GM13977 (cell line): ENCODE measurements around the gene PDP2.

Experiments used
- DNase-seq: peaks from one replicate; pipeline ENCODE4 v3.0.0; 2012; ENCODE audit warnings: low spot score
- in situ Hi-C: fragments of 300-500 bp; cut with MboI; formaldehyde crosslinking; loops from one replicate; pipeline ENCODE4 v1.12.0; 2022; ENCODE audit warnings: low sequenced_read_pairs, low pct_unique_long_range_greater_than_20kb, mixed read lengths, inconsistent platforms; ENCODE audit not compliant: unreplicated experiment
- TF ChIP-seq, protein P1 (sequence below): IDR thresholded peaks from 2 replicates; pipeline ENCODE4 v1.5.1; 2012; ENCODE audit warnings: mild to moderate bottlenecking, control low read depth; ENCODE audit not compliant: insufficient read depth; ENCODE audit errors: extremely low read depth, missing control alignments

Gene PDP2

DNA sequence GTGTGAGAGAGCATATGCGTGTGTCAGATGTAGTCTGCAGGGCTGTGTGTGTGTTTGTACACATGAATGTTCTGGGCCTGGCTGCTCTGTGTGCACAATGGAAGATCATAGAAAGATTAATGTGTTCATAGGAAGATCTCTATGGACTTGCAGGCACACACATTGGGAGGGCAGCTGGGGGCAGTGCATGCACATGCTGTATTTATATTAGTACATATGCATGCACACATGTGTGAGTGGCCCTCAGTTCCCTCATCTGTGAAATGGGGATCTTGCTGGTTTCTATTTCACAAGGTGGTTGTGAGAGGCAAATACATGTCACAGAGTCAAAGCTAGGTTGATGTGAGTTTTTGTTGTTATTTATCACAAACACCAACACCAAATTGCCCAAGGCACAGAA is 34.0 kb upstream of the PDP2 start:
- in situ Hi-C loops, result no loop called here
- DNase-seq, result no peak
- TF ChIP-seq, protein P1, sequence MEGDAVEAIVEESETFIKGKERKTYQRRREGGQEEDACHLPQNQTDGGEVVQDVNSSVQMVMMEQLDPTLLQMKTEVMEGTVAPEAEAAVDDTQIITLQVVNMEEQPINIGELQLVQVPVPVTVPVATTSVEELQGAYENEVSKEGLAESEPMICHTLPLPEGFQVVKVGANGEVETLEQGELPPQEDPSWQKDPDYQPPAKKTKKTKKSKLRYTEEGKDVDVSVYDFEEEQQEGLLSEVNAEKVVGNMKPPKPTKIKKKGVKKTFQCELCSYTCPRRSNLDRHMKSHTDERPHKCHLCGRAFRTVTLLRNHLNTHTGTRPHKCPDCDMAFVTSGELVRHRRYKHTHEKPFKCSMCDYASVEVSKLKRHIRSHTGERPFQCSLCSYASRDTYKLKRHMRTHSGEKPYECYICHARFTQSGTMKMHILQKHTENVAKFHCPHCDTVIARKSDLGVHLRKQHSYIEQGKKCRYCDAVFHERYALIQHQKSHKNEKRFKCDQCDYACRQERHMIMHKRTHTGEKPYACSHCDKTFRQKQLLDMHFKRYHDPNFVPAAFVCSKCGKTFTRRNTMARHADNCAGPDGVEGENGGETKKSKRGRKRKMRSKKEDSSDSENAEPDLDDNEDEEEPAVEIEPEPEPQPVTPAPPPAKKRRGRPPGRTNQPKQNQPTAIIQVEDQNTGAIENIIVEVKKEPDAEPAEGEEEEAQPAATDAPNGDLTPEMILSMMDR, result no peak

DNA sequence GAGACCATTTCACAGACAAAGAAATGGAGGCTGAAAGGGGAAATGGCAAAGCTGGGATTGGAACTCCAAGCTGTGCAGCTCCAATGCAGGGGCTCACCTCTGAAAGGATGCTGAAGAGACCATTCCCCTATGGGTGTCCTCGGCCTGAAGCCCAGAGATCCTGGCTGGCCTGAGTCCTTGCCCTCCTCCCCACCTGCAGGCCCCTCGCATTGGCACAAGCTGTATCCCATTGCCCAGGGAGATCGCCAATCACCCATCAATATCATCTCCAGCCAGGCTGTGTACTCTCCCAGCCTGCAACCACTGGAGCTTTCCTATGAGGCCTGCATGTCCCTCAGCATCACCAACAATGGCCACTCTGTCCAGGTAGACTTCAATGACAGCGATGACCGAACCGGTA is 33.5 kb upstream of the PDP2 start:
- TF ChIP-seq, protein P1, result no peak
- in situ Hi-C loops, result no loop called here
- no peak for DNase-seq

DNA sequence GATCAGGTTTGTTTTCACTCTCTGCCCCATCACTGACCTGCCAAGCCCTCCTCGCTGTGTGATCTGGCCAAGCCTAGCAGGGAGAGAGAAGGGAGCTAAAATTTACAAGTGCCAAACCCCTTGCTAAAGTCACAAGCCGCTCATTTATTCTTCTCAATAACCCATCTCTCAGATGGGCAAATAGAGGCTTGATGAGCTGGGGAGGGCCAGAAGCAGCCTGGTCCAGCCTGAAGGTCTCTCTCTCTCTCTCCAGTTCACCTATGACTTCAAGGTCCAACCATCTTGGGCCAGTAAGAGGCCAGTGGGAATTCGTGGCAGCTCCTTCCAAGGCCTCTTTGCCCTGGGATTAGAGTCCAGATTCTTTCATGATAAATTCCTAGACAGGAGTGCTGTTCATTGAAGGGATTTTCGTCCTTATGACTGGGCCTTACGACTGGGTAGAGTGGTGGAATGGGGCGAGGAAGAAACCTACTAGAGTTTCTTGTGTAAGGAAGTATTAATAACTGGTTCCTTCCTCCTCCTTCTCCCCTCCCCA is 32.7 kb upstream of the PDP2 start:
- TF ChIP-seq, protein P1, result no peak
- no peak for DNase-seq
- in situ Hi-C loops, result no loop called here

DNA sequence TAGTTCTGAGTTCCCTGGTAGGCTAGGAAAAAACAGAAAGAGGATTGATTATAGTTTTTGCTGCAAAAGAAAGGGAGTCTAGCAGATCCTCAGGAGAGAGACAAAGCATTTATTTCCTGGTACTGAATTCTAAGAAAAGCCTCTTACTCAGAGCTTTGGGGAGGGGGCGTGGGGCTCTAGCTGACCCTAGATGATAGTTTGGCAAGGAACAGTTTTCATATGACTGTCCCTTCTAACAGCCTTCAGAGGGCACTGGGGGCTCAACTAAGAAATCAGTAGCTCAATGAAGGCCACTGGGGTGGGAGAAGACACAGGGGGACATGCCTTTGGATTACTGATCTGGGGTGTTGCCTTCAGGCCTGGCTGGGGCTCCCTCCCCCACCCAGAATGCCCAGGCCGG is 32.1 kb upstream of the PDP2 start:
- TF ChIP-seq, protein P1, result no peak
- in situ Hi-C loops, result no loop called here
- no peak for DNase-seq

DNA sequence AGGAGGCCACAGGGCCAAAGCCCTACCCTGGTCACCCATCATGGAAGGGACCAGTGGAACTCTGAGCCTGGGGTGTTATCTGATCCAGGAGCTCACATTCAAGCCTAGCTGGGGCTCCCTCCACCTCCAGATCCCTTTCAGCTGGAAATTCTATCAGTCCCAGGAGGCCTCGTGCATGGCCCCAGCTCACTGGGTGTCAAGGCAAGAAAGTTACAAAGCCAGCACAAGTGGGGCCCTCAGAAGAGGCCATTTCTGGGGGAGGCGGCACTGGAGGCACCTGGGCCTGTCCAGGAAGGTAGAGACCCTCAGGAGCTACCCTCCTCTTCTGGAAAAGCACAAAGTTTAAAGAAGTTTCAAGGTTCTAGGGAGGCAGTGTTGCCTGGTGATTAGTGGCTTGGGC is 31.3 kb upstream of the PDP2 start:
- DNase-seq, result no peak
- TF ChIP-seq, protein P1, result no peak
- in situ Hi-C loops, result no loop called here

DNA sequence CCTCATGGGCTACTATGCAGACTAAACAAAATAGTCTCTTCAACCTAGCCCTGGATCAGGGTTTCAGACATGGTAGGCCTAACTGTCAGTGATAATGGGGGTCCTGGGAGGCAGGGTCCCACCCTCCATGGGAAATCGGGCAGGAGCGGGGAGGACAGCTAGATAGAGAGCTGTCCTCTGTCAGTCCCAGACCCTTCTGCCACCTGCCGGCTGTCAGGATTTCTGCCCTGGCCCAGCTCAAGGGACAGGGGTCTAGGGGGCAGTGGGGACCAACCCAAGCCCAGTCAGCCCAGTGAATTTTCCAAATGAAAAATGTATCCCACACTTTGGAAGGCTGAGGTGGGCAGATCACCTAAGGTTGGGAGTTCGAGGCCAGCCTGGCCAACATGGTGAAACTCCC is 30.8 kb upstream of the PDP2 start:
- TF ChIP-seq, protein P1, result no peak
- no peak for DNase-seq
- in situ Hi-C loops, result no loop called here
